GM12874 (cell line): Measurements from ENCODE around the gene ARF4.

Experiments used
- TF ChIP-seq, protein P1 (sequence below): IDR thresholded peaks from 2 replicates; pipeline ENCODE4 v1.5.1; 2011; ENCODE audit warnings: low read depth, mild to moderate bottlenecking, control low read depth, low read length, moderate library complexity; ENCODE audit not compliant: insufficient read depth

The ARF4 gene

DNA sequence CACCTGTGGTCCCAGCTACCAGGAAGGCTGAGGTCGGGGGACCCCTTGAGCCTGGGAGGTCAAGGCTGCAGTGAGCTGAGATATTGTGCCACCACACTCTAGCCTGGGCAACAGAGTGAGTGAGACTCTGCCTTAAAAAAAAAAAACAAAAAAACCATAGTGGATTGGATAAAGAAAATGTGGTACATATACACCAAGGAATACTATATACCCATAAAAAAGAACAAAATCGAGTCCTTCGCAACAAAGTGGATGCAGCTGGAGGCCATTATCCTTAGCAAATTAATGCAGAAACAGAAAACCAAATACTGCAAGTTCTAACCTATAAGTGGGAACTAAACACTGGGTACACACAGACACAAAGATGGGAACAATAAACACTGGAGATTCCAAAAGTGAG is 20.6 kb upstream of the ARF4 start:
- TF ChIP-seq, protein P1, sequence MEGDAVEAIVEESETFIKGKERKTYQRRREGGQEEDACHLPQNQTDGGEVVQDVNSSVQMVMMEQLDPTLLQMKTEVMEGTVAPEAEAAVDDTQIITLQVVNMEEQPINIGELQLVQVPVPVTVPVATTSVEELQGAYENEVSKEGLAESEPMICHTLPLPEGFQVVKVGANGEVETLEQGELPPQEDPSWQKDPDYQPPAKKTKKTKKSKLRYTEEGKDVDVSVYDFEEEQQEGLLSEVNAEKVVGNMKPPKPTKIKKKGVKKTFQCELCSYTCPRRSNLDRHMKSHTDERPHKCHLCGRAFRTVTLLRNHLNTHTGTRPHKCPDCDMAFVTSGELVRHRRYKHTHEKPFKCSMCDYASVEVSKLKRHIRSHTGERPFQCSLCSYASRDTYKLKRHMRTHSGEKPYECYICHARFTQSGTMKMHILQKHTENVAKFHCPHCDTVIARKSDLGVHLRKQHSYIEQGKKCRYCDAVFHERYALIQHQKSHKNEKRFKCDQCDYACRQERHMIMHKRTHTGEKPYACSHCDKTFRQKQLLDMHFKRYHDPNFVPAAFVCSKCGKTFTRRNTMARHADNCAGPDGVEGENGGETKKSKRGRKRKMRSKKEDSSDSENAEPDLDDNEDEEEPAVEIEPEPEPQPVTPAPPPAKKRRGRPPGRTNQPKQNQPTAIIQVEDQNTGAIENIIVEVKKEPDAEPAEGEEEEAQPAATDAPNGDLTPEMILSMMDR, result no peak

- TF ChIP-seq, protein P1, result no peak
Measured at GRCh38 chr3:57616233-57616632, 19.1 kb upstream of the ARF4 start.

- TF ChIP-seq, protein P1, result no peak
Measured at GRCh38 chr3:57605683-57606082, 8.5 kb upstream of the ARF4 start.

- TF ChIP-seq, protein P1, result no peak
Measured at GRCh38 chr3:57604971-57605370, 7.8 kb upstream of the ARF4 start.

- TF ChIP-seq, protein P1, result no peak
Measured at GRCh38 chr3:57600195-57600594, 3.1 kb upstream of the ARF4 start.

DNA sequence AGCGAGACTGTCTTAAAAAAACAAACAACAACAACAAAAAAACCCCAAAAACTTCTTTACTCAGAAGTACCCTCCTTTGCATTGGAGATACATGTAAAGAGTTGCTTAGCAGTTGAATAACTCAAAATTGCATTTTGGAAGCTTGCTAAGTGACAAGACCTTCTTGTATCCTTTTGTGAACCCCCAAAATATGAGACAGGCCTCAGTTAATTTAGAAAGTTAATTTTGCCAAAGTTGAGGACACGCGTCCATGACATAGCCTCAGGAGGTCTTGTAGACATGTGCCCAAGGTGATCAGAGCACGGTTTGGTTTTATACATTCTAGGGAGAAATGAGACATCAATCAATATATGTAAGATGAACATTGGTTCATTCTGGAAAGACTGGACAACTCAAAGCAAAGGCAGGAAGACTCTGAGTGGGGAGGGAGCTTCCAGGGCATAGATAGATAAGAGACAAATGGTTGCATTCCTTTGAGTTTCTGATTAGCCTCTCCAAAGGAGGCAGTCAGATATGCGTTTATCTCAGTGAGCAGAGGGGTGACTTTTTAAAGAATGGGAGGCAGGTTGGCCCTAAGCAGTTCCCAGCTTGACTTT is 1.7 kb upstream of the ARF4 start:
- TF ChIP-seq, protein P1, result no peak

- TF ChIP-seq, protein P1, result no peak
Measured at GRCh38 chr3:57596495-57597126, 533 bp downstream of the ARF4 start.
